RWPE2 (cell line): ENCODE measurements around the gene NLRX1.

ENCODE experiments used
- ATAC-seq: fragments of 200-7000 bp; cut with Tn5 transposase; 3 replicates; pipeline ENCODE4 v1.9.1; 2021; ENCODE audit warnings: low read depth
- DNase-seq: peaks from one replicate; pipeline ENCODE4 v3.0.0-alpha.2; 2020; ENCODE audit warnings: low spot score
- H3K27ac ChIP-seq: fragments of 450-650 bp; 2 replicates; pipeline ENCODE4 v1.5.1; 2017; ENCODE audit warnings: mild to moderate bottlenecking; ENCODE audit not compliant: poor library complexity, severe bottlenecking
- H3K27me3 ChIP-seq: fragments of 250-450 bp; sonication (Bioruptor Pico); 2 replicates; pipeline ENCODE4 v1.5.1; 2021; ENCODE audit warnings: mild to moderate bottlenecking, moderate library complexity; ENCODE audit not compliant: insufficient read depth, poor library complexity, severe bottlenecking
- H3K36me3 ChIP-seq: fragments of 250-450 bp; sonication (Bioruptor Pico); 2 replicates; pipeline ENCODE4 v1.5.1; 2020; ENCODE audit warnings: low read depth, mild to moderate bottlenecking, moderate library complexity
- H3K4me1 ChIP-seq: fragments of 250-450 bp; sonication (Bioruptor Pico); 2 replicates; pipeline ENCODE4 v1.5.1; 2021; ENCODE audit warnings: mild to moderate bottlenecking, moderate library complexity; ENCODE audit not compliant: insufficient read depth, poor library complexity, severe bottlenecking
- H3K4me3 ChIP-seq: fragments of 250-450 bp; sonication (Bioruptor Pico); 2 replicates; pipeline ENCODE4 v1.5.1; 2021; ENCODE audit warnings: mild to moderate bottlenecking, moderate library complexity; ENCODE audit not compliant: severe bottlenecking
- H3K9me3 ChIP-seq: fragments of 250-450 bp; sonication (Bioruptor Pico); 2 replicates; pipeline ENCODE4 v1.5.1; 2021; ENCODE audit warnings: mild to moderate bottlenecking, moderate library complexity; ENCODE audit not compliant: severe bottlenecking
- TF ChIP-seq, protein P1 (sequence below): fragments of 450-650 bp; IDR thresholded peaks from one replicate; pipeline ENCODE4 v1.5.1; 2017; ENCODE audit warnings: mild to moderate bottlenecking, moderate library complexity; ENCODE audit not compliant: poor library complexity, severe bottlenecking

Gene NLRX1

GRCh38 chr11:119144825-119145486 lies 23.6 kb upstream of the NLRX1 start:
- H3K36me3 ChIP-seq, result no peaks in the 10 kb centered on the region
- no peaks in the 10 kb centered on the region for H3K4me1 ChIP-seq
- H3K27me3 ChIP-seq, result no peaks in the 10 kb centered on the region
- H3K9me3 ChIP-seq, result no peaks in the 10 kb centered on the region
- TF ChIP-seq, protein P1, sequence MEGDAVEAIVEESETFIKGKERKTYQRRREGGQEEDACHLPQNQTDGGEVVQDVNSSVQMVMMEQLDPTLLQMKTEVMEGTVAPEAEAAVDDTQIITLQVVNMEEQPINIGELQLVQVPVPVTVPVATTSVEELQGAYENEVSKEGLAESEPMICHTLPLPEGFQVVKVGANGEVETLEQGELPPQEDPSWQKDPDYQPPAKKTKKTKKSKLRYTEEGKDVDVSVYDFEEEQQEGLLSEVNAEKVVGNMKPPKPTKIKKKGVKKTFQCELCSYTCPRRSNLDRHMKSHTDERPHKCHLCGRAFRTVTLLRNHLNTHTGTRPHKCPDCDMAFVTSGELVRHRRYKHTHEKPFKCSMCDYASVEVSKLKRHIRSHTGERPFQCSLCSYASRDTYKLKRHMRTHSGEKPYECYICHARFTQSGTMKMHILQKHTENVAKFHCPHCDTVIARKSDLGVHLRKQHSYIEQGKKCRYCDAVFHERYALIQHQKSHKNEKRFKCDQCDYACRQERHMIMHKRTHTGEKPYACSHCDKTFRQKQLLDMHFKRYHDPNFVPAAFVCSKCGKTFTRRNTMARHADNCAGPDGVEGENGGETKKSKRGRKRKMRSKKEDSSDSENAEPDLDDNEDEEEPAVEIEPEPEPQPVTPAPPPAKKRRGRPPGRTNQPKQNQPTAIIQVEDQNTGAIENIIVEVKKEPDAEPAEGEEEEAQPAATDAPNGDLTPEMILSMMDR, result peak; percentile 63
- peak; percentile 86 for ATAC-seq
- no peak for DNase-seq
- no peak overlapping the region for H3K4me3 ChIP-seq
- no peak overlapping the region for H3K27ac ChIP-seq

- no peak for ATAC-seq
- H3K27ac ChIP-seq, result no peak overlapping the region
- no peak overlapping the region for H3K4me3 ChIP-seq
- no peaks in the 10 kb centered on the region for H3K4me1 ChIP-seq
- H3K27me3 ChIP-seq, result no peaks in the 10 kb centered on the region
- DNase-seq, result no peak
- H3K9me3 ChIP-seq, result no peaks in the 10 kb centered on the region
- no peaks in the 10 kb centered on the region for H3K36me3 ChIP-seq
- TF ChIP-seq, protein P1, result no peak
These were observed 23.0 kb upstream of the NLRX1 start for GRCh38 chr11:119145551-119145950.

GRCh38 chr11:119147604-119148333 lies 20.8 kb upstream of the NLRX1 start:
- no peak overlapping the region for H3K27ac ChIP-seq
- TF ChIP-seq, protein P1, result no peak
- no peak for DNase-seq
- no peaks in the 10 kb centered on the region for H3K4me1 ChIP-seq
- H3K4me3 ChIP-seq, result no peak overlapping the region
- ATAC-seq, result no peak
- H3K9me3 ChIP-seq, result no peaks in the 10 kb centered on the region
- H3K36me3 ChIP-seq, result no peaks in the 10 kb centered on the region
- H3K27me3 ChIP-seq, result no peaks in the 10 kb centered on the region

DNA sequence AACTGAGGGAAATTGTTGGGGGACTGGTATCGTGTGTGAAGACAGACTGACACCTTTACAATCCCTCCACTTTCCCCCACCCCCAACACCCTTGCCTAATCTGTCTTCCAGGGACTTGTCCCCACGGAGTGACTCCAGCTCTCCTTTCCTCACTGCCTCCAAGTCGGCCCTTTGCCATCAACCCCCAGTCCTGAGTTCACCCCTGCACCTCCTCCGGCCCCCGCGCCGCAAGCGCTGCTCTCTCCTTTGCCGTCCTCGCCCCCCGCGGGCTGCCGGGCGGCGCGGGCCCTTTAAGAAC lies 19.9 kb upstream of the NLRX1 start:
- no peaks in the 10 kb centered on the region for H3K4me1 ChIP-seq
- H3K36me3 ChIP-seq, result no peaks in the 10 kb centered on the region
- TF ChIP-seq, protein P1, result no peak
- no peaks in the 10 kb centered on the region for H3K27me3 ChIP-seq
- peak overlapping the region; percentile 37 for H3K4me3 ChIP-seq
- ATAC-seq (no peak), DNase-seq (no peak)
- no peaks in the 10 kb centered on the region for H3K9me3 ChIP-seq
- H3K27ac ChIP-seq, result no peak overlapping the region
